Transverse colon (tissue), 4 donors: ENCODE data around the gene TTLL6.

ENCODE experiments used
- EP300 ChIP-seq: sonication (generic); formaldehyde crosslinking; IDR thresholded peaks from one replicate; pipeline ENCODE4 v1.6.1; 2017; ENCODE audit warnings: antibody characterized with exemption, low read depth
- POLR2A ChIP-seq: fragments of 450-650 bp; IDR thresholded peaks from one replicate; pipeline ENCODE4 v1.6.1; 2016; ENCODE audit warnings: antibody characterized with exemption, mild to moderate bottlenecking, moderate library complexity
- POLR2AphosphoS5 ChIP-seq, 3 donors: sonication (generic); formaldehyde crosslinking; IDR thresholded peaks; one replicate each; pipeline ENCODE4 v1.6.1; 2016; ENCODE audit warnings: antibody characterized with exemption in 3 of 3
- TF ChIP-seq, protein P1 (sequence below), 5 experiments: fragments of 200-600 bp in 3 of 5; fragments of 450-650 bp in 2 of 5; sonication (generic) in 3 of 5; IDR thresholded peaks; 1 replicate in 2 of 5; 2 replicates in 3 of 5; pipeline ENCODE4 v1.5.1; 2016 to 2017; ENCODE audit warnings: antibody characterized with exemption in 5 of 5, inconsistent platforms in 3 of 5, mild to moderate bottlenecking in 2 of 5, moderate library complexity in 1 of 5

DNA sequence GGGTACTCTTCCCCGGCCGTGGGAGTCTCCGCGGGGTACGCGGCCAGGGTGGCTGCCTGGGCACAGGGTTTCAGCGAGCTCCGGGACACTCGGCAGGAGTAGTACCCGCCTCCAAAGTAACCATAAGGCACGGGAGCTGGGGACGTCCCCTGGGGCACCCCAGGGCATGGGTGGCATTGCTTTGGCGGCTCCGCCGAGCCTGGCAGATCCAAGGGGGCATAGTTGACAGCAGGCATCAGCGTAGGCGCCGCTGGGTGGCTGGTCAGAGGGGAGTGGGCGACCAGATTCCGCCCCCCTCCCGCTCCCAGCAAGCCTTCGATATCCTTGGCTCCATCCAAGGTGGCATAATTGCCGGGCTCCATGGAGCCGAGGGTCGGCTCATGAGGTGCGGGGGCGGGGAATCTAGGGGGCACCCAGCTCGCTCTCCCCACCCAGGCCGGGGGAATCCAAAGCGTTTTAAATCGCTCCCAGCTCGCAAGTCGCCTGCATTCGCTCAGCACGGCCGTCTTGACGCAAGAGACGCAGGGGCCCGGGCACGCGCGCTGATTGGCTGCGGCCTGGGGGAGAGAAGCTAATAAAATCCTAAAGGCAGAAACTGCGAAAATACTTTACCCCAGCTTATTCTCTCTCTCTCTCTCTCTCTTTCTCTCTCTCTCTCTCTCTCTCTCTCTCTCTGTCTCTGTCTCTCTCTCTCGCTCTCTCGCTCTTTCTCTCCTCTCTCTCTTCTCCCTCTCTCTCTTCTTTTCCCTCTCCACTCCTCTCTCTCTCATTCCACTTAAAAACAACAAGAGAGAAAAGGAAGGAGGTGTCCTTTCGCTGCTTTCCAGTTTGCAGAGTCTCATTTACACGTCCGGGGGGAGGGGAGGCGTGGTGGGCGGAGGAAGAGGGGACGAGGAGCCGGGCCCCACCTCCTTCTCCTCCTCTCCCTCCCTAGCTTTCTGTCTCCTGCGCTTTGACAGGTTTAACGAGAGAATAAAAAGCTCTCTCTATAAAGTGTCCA is 88.5 kb downstream of the TTLL6 start, which contains the start of gene HOXB13:
- TF ChIP-seq, protein P1, sequence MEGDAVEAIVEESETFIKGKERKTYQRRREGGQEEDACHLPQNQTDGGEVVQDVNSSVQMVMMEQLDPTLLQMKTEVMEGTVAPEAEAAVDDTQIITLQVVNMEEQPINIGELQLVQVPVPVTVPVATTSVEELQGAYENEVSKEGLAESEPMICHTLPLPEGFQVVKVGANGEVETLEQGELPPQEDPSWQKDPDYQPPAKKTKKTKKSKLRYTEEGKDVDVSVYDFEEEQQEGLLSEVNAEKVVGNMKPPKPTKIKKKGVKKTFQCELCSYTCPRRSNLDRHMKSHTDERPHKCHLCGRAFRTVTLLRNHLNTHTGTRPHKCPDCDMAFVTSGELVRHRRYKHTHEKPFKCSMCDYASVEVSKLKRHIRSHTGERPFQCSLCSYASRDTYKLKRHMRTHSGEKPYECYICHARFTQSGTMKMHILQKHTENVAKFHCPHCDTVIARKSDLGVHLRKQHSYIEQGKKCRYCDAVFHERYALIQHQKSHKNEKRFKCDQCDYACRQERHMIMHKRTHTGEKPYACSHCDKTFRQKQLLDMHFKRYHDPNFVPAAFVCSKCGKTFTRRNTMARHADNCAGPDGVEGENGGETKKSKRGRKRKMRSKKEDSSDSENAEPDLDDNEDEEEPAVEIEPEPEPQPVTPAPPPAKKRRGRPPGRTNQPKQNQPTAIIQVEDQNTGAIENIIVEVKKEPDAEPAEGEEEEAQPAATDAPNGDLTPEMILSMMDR (IDR thresholded peaks at IDR 0.05): no peak
- TF ChIP-seq POLR2AphosphoS5 (IDR thresholded peaks at IDR 0.05): no peak
- TF ChIP-seq POLR2A: peak; percentile 54
- TF ChIP-seq EP300: no peak
